ENCODE data around the gene ALDH3A2. TPM values are rescaled to one million over a fixed set of nuclear protein-coding genes. Genes with fewer than 3 reads are reported as not detected.

Gene ALDH3A2
- total RNA-seq, 3 donors from 2014 or later, result 123 to 141 (median 137) TPM

GRCh38 chr17:19726631-19727376 is 78.3 kb downstream of the ALDH3A2 start:
- intact Hi-C loops (cut with DNase I; ENCODE audit: low total_unique reads), result no loop called here
- TF ChIP-seq CTCF (IDR thresholded peaks at IDR 0.05) (no peak), POLR2A (IDR thresholded peaks at IDR 0.05) (no peak), POLR2AphosphoS5 (IDR thresholded peaks at IDR 0.05) (no peak)
- H3K27me3 ChIP-seq, result no peaks in the 10 kb centered on the region
- no peaks in the 10 kb centered on the region for H3K9me3 ChIP-seq
- H3K4me3 ChIP-seq, result no peak overlapping the region
- no peaks in the 10 kb centered on the region for H3K36me3 ChIP-seq
- peak overlapping the region; percentile 99 to 100 for H3K27ac ChIP-seq
- H3K4me1 ChIP-seq, result peaks cover 23 to 28% of the 10 kb centered on the region in 2 donors
- no peak for DNase-seq (ENCODE audit: low spot score in 2 of 2)

Other genes with a start within 250 kb of the ALDH3A2 start
- 1 to 10 TPM in 2 of 3 donors, under 1 TPM in 1; 0.96 to 2.9 (median 2.3) TPM for gene RNF112, start 237.5 kb upstream of the ALDH3A2 start, total RNA-seq
- gene SLC47A1, start 114.9 kb upstream of the ALDH3A2 start, total RNA-seq, result 10 to 100 TPM in 1 of 3 donors, 1 to 10 TPM in 2; 3.8 to 22.1 (median 8.8) TPM
- under 1 TPM in 2 of 3 donors, not detected in 1; 0.15 to 0.66 TPM for gene SLC47A2, start 67.8 kb downstream of the ALDH3A2 start, total RNA-seq
- gene ALDH3A1, start 99.5 kb downstream of the ALDH3A2 start, total RNA-seq, result 1 to 10 TPM; 1.1 to 5.6 (median 2.0) TPM
- 10 to 100 TPM; 22.1 to 25.6 (median 23.0) TPM for gene ULK2, start 219.2 kb downstream of the ALDH3A2 start, total RNA-seq